ENCODE results near the gene KNL1. TPM values are rescaled to one million over a fixed set of nuclear protein-coding genes. Genes with fewer than 3 reads are reported as not detected.
"Not testable (repeated sequence)": the region's sequence is repeated elsewhere in the genome, so short reads cannot be mapped to it uniquely, and the experiment has no call there.

Gene KNL1
- polyA plus RNA-seq, 2 of the 4 experiments (the other 2 are of a cell fraction): 7.6 to 13.2 TPM

DNA sequence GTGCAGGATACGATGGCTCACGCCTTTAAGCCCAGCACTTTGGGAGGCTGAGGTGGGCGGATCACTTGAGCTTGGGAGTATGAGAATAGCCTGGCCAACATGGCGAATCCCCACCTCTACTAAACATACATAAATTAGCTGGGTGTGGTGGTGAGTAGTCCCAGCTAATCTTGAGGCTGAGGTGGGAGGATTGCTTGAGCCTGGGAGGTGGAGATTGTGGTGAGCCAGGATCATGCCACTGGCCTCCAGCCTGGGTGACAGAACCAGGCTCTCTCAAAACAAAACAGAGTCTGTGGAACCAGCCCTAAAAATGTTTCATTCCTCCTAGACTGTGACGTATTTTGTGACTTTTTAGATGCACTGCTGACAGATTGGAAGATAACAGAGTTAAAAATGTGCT lies 66.6 kb downstream of the KNL1 start:
- no peaks in the 10 kb centered on the region for H3K4me1 ChIP-seq
- H3K4me2 ChIP-seq: no peak overlapping the region
- TF ChIP-seq, protein P1, sequence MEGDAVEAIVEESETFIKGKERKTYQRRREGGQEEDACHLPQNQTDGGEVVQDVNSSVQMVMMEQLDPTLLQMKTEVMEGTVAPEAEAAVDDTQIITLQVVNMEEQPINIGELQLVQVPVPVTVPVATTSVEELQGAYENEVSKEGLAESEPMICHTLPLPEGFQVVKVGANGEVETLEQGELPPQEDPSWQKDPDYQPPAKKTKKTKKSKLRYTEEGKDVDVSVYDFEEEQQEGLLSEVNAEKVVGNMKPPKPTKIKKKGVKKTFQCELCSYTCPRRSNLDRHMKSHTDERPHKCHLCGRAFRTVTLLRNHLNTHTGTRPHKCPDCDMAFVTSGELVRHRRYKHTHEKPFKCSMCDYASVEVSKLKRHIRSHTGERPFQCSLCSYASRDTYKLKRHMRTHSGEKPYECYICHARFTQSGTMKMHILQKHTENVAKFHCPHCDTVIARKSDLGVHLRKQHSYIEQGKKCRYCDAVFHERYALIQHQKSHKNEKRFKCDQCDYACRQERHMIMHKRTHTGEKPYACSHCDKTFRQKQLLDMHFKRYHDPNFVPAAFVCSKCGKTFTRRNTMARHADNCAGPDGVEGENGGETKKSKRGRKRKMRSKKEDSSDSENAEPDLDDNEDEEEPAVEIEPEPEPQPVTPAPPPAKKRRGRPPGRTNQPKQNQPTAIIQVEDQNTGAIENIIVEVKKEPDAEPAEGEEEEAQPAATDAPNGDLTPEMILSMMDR (IDR thresholded peaks at IDR 0.05): no peak
- no peak for TF ChIP-seq FOSB (CRISPR knock-in tag; IDR thresholded peaks at IDR 0.05)
- TF ChIP-seq HOXA7 (CRISPR knock-in tag; IDR thresholded peaks at IDR 0.05): no peak
- TF ChIP-seq MAFK (IDR thresholded peaks at IDR 0.05; ENCODE audit: partially characterized antibody): no peak
- TF ChIP-seq, protein P2, sequence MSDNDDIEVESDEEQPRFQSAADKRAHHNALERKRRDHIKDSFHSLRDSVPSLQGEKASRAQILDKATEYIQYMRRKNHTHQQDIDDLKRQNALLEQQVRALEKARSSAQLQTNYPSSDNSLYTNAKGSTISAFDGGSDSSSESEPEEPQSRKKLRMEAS (IDR thresholded peaks at IDR 0.05): no peak
- TF ChIP-seq CBX2 (IDR thresholded peaks at IDR 0.05; ENCODE audit: borderline replicate concordance, low read depth): no peak
- TF ChIP-seq GATA3 (IDR thresholded peaks at IDR 0.05; ENCODE audit: borderline replicate concordance): no peak
- TF ChIP-seq MYC (IDR thresholded peaks at IDR 0.05; ENCODE audit: borderline replicate concordance, low read length): no peak
- TF ChIP-seq, protein P3, sequence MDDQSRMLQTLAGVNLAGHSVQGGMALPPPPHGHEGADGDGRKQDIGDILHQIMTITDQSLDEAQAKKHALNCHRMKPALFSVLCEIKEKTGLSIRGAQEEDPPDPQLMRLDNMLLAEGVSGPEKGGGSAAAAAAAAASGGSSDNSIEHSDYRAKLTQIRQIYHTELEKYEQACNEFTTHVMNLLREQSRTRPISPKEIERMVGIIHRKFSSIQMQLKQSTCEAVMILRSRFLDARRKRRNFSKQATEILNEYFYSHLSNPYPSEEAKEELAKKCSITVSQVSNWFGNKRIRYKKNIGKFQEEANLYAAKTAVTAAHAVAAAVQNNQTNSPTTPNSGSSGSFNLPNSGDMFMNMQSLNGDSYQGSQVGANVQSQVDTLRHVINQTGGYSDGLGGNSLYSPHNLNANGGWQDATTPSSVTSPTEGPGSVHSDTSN (IDR thresholded peaks at IDR 0.05): no peak
- FAIRE-seq (no peak), ATAC-seq (no peak), DNase-seq (ENCODE audit: low read depth in 1 of 2, low spot score in 1 of 2) (no peak)
- WGBS (ENCODE audit: missing lambda C conversion rate): 94% methylated on average over 5 of the region's 5 CpGs
- H3K27ac ChIP-seq: no peak overlapping the region
- H3K4me3 ChIP-seq: no peak overlapping the region
- no peaks in the 10 kb centered on the region for H3K9me3 ChIP-seq
- CTCF ChIA-PET: no interaction called here
- POLR2A ChIA-PET: no interaction called here

DNA sequence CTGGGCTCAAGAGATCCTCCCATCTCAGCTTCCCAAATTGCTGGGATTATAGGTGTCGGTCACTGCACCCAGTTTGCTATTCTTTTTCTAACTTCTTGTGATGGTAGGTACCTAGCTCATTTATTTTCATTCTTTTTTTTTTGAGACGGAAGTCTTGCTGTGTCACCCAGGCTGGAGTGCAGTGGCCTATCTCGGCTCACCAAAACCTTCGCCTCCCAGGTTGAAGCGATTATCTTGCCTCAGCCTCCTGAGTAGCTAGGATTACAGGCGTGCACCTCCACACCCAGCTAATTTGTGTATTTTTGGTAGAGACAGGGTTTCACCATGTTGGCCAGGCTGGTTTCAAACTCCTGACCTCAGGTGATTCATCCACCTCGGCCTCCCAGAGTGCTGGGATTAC lies 70.9 kb downstream of the KNL1 start:
- DNase-seq (ENCODE audit: low read depth in 1 of 2, low spot score in 1 of 2) (no peak), FAIRE-seq (no peak), ATAC-seq (no peak)
- TF ChIP-seq PHF8 (IDR thresholded peaks at IDR 0.05; ENCODE audit: borderline replicate concordance, low read depth) (no peak), MYC (IDR thresholded peaks at IDR 0.05; ENCODE audit: borderline replicate concordance, low read length) (no peak), RAD21 (conservative IDR thresholded peaks at IDR 0.05 in 1 of 2, IDR thresholded peaks at IDR 0.05 in 1 of 2) (no peak), FOSL2 (IDR thresholded peaks at IDR 0.05) (no peak), FOSL2 (CRISPR knock-in tag; IDR thresholded peaks at IDR 0.05) (no peak), FOXS1 (CRISPR knock-in tag; IDR thresholded peaks at IDR 0.05) (no peak), NPAS2 (CRISPR knock-in tag; IDR thresholded peaks at IDR 0.05; ENCODE audit: borderline replicate concordance) (no peak), ZSCAN20 (CRISPR knock-in tag; IDR thresholded peaks at IDR 0.05) (no peak), ZFP36 (IDR thresholded peaks at IDR 0.05; ENCODE audit: borderline replicate concordance, partially characterized antibody) (no peak), ZNF302 (CRISPR knock-in tag; IDR thresholded peaks at IDR 0.05) (no peak), ZC3H11A (IDR thresholded peaks at IDR 0.05) (no peak)
- TF ChIP-seq, protein P1 (IDR thresholded peaks at IDR 0.05): no peak
- TF ChIP-seq, protein P4, sequence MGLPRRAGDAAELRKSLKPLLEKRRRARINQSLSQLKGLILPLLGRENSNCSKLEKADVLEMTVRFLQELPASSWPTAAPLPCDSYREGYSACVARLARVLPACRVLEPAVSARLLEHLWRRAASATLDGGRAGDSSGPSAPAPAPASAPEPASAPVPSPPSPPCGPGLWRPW (IDR thresholded peaks at IDR 0.05): no peak
- TF ChIP-seq, protein P5, sequence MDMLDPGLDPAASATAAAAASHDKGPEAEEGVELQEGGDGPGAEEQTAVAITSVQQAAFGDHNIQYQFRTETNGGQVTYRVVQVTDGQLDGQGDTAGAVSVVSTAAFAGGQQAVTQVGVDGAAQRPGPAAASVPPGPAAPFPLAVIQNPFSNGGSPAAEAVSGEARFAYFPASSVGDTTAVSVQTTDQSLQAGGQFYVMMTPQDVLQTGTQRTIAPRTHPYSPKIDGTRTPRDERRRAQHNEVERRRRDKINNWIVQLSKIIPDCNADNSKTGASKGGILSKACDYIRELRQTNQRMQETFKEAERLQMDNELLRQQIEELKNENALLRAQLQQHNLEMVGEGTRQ (IDR thresholded peaks at IDR 0.05): no peak
- POLR2A ChIA-PET: no interaction called here
- WGBS (ENCODE audit: missing lambda C conversion rate): 94% methylated on average over 7 of the region's 7 CpGs
- no peak overlapping the region for H3K4me3 ChIP-seq
- CTCF ChIA-PET: interaction anchor here (0.7 to 1.4 kb wide), 2 partner anchors 118 to 288 kb away, joined by 3 to 4 read pairs; partner anchors contain the start of gene CHAC1
- no peak overlapping the region for H3K4me2 ChIP-seq
- no peak overlapping the region for H3K27ac ChIP-seq
- no peaks in the 10 kb centered on the region for H3K9me3 ChIP-seq
- H3K4me1 ChIP-seq: no peaks in the 10 kb centered on the region

DNA sequence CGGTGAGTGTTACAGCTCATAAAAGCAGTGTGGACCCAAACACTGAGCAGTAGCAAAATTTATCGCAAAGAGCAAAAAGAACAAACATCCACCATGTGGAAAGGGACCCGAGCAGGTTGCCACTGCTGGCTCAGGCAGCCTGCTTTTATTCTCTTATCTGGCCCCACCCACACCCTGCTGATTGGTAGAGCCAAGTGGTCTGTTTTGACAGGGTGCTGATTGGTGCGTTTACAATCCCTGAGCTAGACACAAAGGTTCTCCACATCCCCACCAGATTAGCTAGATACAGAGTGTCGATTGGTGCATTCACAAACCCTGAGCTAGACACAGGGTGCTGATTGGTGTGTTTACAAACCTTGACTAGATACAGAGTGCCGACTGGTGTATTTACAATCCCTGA lies 82.2 kb downstream of the KNL1 start:
- H3K4me1 ChIP-seq; ATAC-seq; FAIRE-seq; H3K4me2 ChIP-seq; H3K27ac ChIP-seq; DNase-seq (ENCODE audit: low read depth in 1 of 2, low spot score in 1 of 2); H3K4me3 ChIP-seq; POLR2A ChIA-PET; H3K9me3 ChIP-seq: not testable (repeated sequence)
- WGBS (ENCODE audit: missing lambda C conversion rate): 80% methylated on average over 5 of the region's 6 CpGs
- CTCF ChIA-PET: interaction anchor here (0.9 to 1.2 kb wide), 3 partner anchors 109 to 218 kb away, joined by 3 to 5 read pairs (median 3); partner anchors contain the start of gene VPS18

DNA sequence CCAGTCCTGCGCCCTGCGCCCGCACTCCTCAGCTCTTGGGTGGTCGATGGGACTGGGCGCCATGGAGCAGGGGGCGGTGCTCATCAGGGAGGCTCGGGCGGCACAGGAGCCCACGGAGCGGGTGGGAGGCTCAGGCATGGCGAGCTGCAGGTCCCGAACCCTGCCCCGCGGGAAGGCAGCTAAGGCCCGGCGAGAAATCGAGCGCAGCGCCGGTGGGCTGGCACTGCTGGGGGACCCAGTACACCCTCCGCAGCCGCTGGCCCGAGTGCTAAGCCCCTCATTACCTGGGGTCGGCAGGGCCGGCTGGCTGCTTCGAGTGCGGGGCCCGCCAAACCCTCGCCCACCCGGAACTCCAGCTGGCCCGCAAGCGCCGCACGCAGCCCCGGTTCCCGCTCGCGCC lies 82.9 kb downstream of the KNL1 start:
- POLR2A ChIA-PET; FAIRE-seq; H3K4me2 ChIP-seq; CTCF ChIA-PET; H3K27ac ChIP-seq; ATAC-seq; DNase-seq (ENCODE audit: low read depth in 1 of 2, low spot score in 1 of 2); H3K9me3 ChIP-seq; H3K4me1 ChIP-seq; H3K4me3 ChIP-seq: not testable (repeated sequence)
- WGBS (ENCODE audit: missing lambda C conversion rate): 81% methylated on average over 4 of the region's 38 CpGs

Measured in A549 (cell line).